Germinal center (tissue), 1 donor: ENCODE measurements around the gene PTPRK.

ENCODE experiments used
- DNase-seq: peaks from one replicate; pipeline ENCODE4 v3.0.0; 2012; ENCODE audit warnings: mixed read lengths, low spot score

PTPRK gene

GRCh38 chr6:128284128-128284527, 236.3 kb downstream of the PTPRK start:
- DNase-seq: no peak

GRCh38 chr6:128282961-128283360, 237.4 kb downstream of the PTPRK start:
- DNase-seq: no peak

GRCh38 chr6:128280960-128281359, 239.4 kb downstream of the PTPRK start:
- DNase-seq: no peak

- no peak for DNase-seq
Observed at GRCh38 chr6:128280066-128280465, 240.3 kb downstream of the PTPRK start.

- DNase-seq: no peak
Observed at GRCh38 chr6:128278836-128279235, 241.6 kb downstream of the PTPRK start.

GRCh38 chr6:128277379-128277778, 243.0 kb downstream of the PTPRK start:
- no peak for DNase-seq

GRCh38 chr6:128276311-128276710, 244.1 kb downstream of the PTPRK start:
- DNase-seq: no peak

GRCh38 chr6:128275681-128276080, 244.7 kb downstream of the PTPRK start:
- no peak for DNase-seq

- DNase-seq: no peak
Observed at GRCh38 chr6:128275030-128275429, 245.4 kb downstream of the PTPRK start.

GRCh38 chr6:128271527-128271926, 248.9 kb downstream of the PTPRK start:
- DNase-seq: no peak

- no peak for DNase-seq
Observed at GRCh38 chr6:128271011-128271410, 249.4 kb downstream of the PTPRK start.

- no peak for DNase-seq
Observed at GRCh38 chr6:128266946-128267345, 253.5 kb downstream of the PTPRK start.

- DNase-seq: no peak
Observed at GRCh38 chr6:128265706-128266105, 254.7 kb downstream of the PTPRK start.

- DNase-seq: no peak
Observed at GRCh38 chr6:128259730-128260685, 260.4 kb downstream of the PTPRK start.

GRCh38 chr6:128259029-128259724, 261.2 kb downstream of the PTPRK start:
- no peak for DNase-seq

GRCh38 chr6:128256095-128256494, 264.3 kb downstream of the PTPRK start:
- no peak for DNase-seq

GRCh38 chr6:128252341-128253176, 267.8 kb downstream of the PTPRK start:
- no peak for DNase-seq

- DNase-seq: no peak
Observed at GRCh38 chr6:128251445-128252340, 268.7 kb downstream of the PTPRK start.

- DNase-seq: no peak
Observed at GRCh38 chr6:128250370-128251070, 269.9 kb downstream of the PTPRK start.

- no peak for DNase-seq
Observed at GRCh38 chr6:128249429-128249828, 271.0 kb downstream of the PTPRK start.
